Upper lobe of right lung (tissue), 1 donor: ENCODE data around the gene TBX4. TPM values are rescaled to one million over a fixed set of nuclear protein-coding genes. Genes with fewer than 3 reads are reported as not detected.

Source experiments
- ATAC-seq: fragments of 200-7000 bp; cut with Tn5 transposase; one replicate; pipeline ENCODE4 v1.9.1; 2020; ENCODE audit warnings: mild to moderate bottlenecking, moderate library complexity
- DNase-seq: peaks from one replicate; pipeline ENCODE4 v3.0.0-alpha.2; 2020
- H3K27ac ChIP-seq: fragments of 200-600 bp; one replicate; pipeline ENCODE4 v1.8.0; 2022
- H3K27me3 ChIP-seq: fragments of 200-600 bp; one replicate; pipeline ENCODE4 v1.8.0; 2022; ENCODE audit warnings: mild to moderate bottlenecking
- H3K36me3 ChIP-seq: fragments of 200-600 bp; one replicate; pipeline ENCODE4 v1.8.0; 2022
- H3K4me1 ChIP-seq: fragments of 200-600 bp; one replicate; pipeline ENCODE4 v1.8.0; 2022
- H3K4me3 ChIP-seq: fragments of 200-600 bp; one replicate; pipeline ENCODE4 v1.8.0; 2022; ENCODE audit warnings: mild to moderate bottlenecking
- H3K9me3 ChIP-seq: fragments of 200-600 bp; one replicate; pipeline ENCODE4 v1.8.0; 2022
- CTCF ChIP-seq: fragments of 200-600 bp; IDR thresholded peaks from one replicate; pipeline ENCODE4 v1.8.0; 2022; ENCODE audit warnings: antibody characterized with exemption
- intact Hi-C: fragments of 100-400 bp; cut with DNase I; formaldehyde crosslinking; loops from one replicate; pipeline ENCODE4 v1.11.0; 2022
- total RNA-seq: library from RNA; stranded (reverse); fragmentation: NEBNext Ultra II Directional; extraction: Animal tissue kit (Norgen Biotek cat#: 25700); gene quantifications from one replicate; pipeline ENCODE4 v1.2.1, GENCODE V29; 2021
- donor health status: DM: no; HTN: yes; CAD: no; lungs with severe emphysema.

The TBX4 gene
- total RNA-seq, 1 donor from 2014 or later: 28.6 TPM

- peaks cover 24% of the 10 kb centered on the region for H3K4me1 ChIP-seq
- DNase-seq (peak; percentile 60), ATAC-seq (no peak)
- peaks cover 88% of the 10 kb centered on the region for H3K27me3 ChIP-seq
- H3K9me3 ChIP-seq: no peaks in the 10 kb centered on the region
- peak overlapping the region; percentile 46 for H3K4me3 ChIP-seq
- intact Hi-C loops: no loop called here
- H3K27ac ChIP-seq: peak overlapping the region; percentile 87
- no peaks in the 10 kb centered on the region for H3K36me3 ChIP-seq
- TF ChIP-seq CTCF: no peak
These were observed 3.9 kb downstream of the TBX4 start for GRCh38 chr17:61456061-61456681.

GRCh38 chr17:61456688-61457225, 4.5 kb downstream of the TBX4 start:
- ATAC-seq (no peak), DNase-seq (peak; percentile 62)
- Histone ChIP-seq H3K4me1 (peaks cover 21% of the 10 kb centered on the region), H3K9me3 (no peaks in the 10 kb centered on the region), H3K36me3 (no peaks in the 10 kb centered on the region), H3K27ac (peak overlapping the region; percentile 87), H3K27me3 (peaks cover 88% of the 10 kb centered on the region), H3K4me3 (peak overlapping the region; percentile 46)
- intact Hi-C loops: no loop called here
- no peak for TF ChIP-seq CTCF

GRCh38 chr17:61457226-61457983, 5.2 kb downstream of the TBX4 start:
- H3K27ac ChIP-seq: peak overlapping the region; percentile 87
- H3K4me3 ChIP-seq: peak overlapping the region; percentile 46
- no peaks in the 10 kb centered on the region for H3K9me3 ChIP-seq
- intact Hi-C loops: no loop called here
- H3K36me3 ChIP-seq: no peaks in the 10 kb centered on the region
- no peak for TF ChIP-seq CTCF
- DNase-seq: peak; percentile 61
- H3K4me1 ChIP-seq: peaks cover 20% of the 10 kb centered on the region
- peaks cover 86% of the 10 kb centered on the region for H3K27me3 ChIP-seq
- no peak for ATAC-seq

- Histone ChIP-seq H3K9me3 (no peaks in the 10 kb centered on the region), H3K27ac (peak overlapping the region; percentile 87), H3K36me3 (no peaks in the 10 kb centered on the region), H3K4me1 (peaks cover 24% of the 10 kb centered on the region), H3K4me3 (peak overlapping the region; percentile 46), H3K27me3 (peaks cover 86% of the 10 kb centered on the region)
- DNase-seq (peak; percentile 46), ATAC-seq (no peak)
- no peak for TF ChIP-seq CTCF
- intact Hi-C loops: no loop called here
These were observed 5.8 kb downstream of the TBX4 start for GRCh38 chr17:61458000-61458399.

GRCh38 chr17:61458421-61459141, 6.4 kb downstream of the TBX4 start:
- H3K27me3 ChIP-seq: peaks cover 83% of the 10 kb centered on the region
- H3K27ac ChIP-seq: peak overlapping the region; percentile 87
- H3K4me3 ChIP-seq: no peak overlapping the region

More at GRCh38 chr17:61458421-61459141, 6.4 kb downstream of the TBX4 start:
- intact Hi-C loops: no loop called here
- DNase-seq (no peak), ATAC-seq (no peak)
- H3K4me1 ChIP-seq: peaks cover 24% of the 10 kb centered on the region
- no peaks in the 10 kb centered on the region for H3K9me3 ChIP-seq
- TF ChIP-seq CTCF: no peak
- H3K36me3 ChIP-seq: no peaks in the 10 kb centered on the region
